OCI-LY1 (cell line): Measurements from ENCODE around the gene ZNF462.

Experiments
- H2AFZ ChIP-seq: fragments of 200-600 bp; sonication (generic), shearing (Covaris generic); 2 replicates; pipeline ENCODE4 v1.6.0; 2014; ENCODE audit warnings: antibody characterized with exemption, mild to moderate bottlenecking, low read length
- H3F3A ChIP-seq: fragments of 200-600 bp; sonication (generic), shearing (Covaris generic); 2 replicates; pipeline ENCODE4 v1.6.0; 2014; ENCODE audit warnings: mild to moderate bottlenecking, antibody characterized with exemption, low read length, moderate library complexity; ENCODE audit not compliant: insufficient read depth
- H3K27ac ChIP-seq: fragments of 200-600 bp; sonication (generic); 2 replicates; pipeline ENCODE4 v1.5.1; 2014; ENCODE audit warnings: low read length, mixed run types, mild to moderate bottlenecking, low read depth; ENCODE audit not compliant: poor library complexity, severe bottlenecking
- H3K27me3 ChIP-seq: fragments of 200-600 bp; sonication (generic); 2 replicates; pipeline ENCODE4 v1.6.0; 2014; ENCODE audit warnings: antibody characterized with exemption, mild to moderate bottlenecking, low read length, moderate library complexity; ENCODE audit not compliant: insufficient read depth
- H3K36me3 ChIP-seq: fragments of 200-600 bp; sonication (generic); 2 replicates; pipeline ENCODE4 v1.6.1; 2014; ENCODE audit warnings: mild to moderate bottlenecking, antibody characterized with exemption, low read length, moderate library complexity, mixed read lengths; ENCODE audit not compliant: insufficient read depth
- H3K4me1 ChIP-seq: fragments of 200-600 bp; sonication (generic); 2 replicates; pipeline ENCODE4 v1.5.1; 2014; ENCODE audit warnings: mild to moderate bottlenecking, low read length, moderate library complexity; ENCODE audit not compliant: insufficient read depth, severe bottlenecking
- H3K4me2 ChIP-seq: fragments of 200-600 bp; sonication (generic), shearing (Covaris generic); 2 replicates; pipeline ENCODE4 v1.6.1; 2014; ENCODE audit warnings: low read length
- H3K4me3 ChIP-seq: fragments of 200-600 bp; sonication (generic); 2 replicates; pipeline ENCODE4 v1.5.1; 2014; ENCODE audit warnings: low read length, low read depth, mild to moderate bottlenecking, mixed read lengths; ENCODE audit not compliant: poor library complexity, severe bottlenecking
- H3K79me2 ChIP-seq: fragments of 200-600 bp; shearing (Covaris generic); 2 replicates; pipeline ENCODE4 v1.6.1; 2016; ENCODE audit warnings: mixed run types, low read length, mixed read lengths; ENCODE audit not compliant: insufficient read depth
- H3K9ac ChIP-seq: fragments of 200-600 bp; sonication (generic), shearing (Covaris generic); 2 replicates; pipeline ENCODE4 v1.6.1; 2014; ENCODE audit warnings: mild to moderate bottlenecking, low read length, mixed read lengths
- H3K9me2 ChIP-seq: fragments of 200-600 bp; sonication (generic), shearing (Covaris generic); 2 replicates; pipeline ENCODE4 v1.6.1; 2014; ENCODE audit warnings: low read depth, mild to moderate bottlenecking, low read length, mixed read lengths
- H3K9me3 ChIP-seq: fragments of 200-600 bp; shearing (Covaris generic); 2 replicates; pipeline ENCODE4 v1.6.1; 2014; ENCODE audit warnings: low read length, mixed read lengths
- H4K20me1 ChIP-seq: fragments of 200-600 bp; sonication (generic), shearing (Covaris generic); 2 replicates; pipeline ENCODE4 v1.6.0; 2016; ENCODE audit warnings: mild to moderate bottlenecking, low read length; ENCODE audit not compliant: insufficient read depth
- EZH2 ChIP-seq: fragments of 200-600 bp; sonication (generic), shearing (Covaris generic); IDR thresholded peaks from 2 replicates; pipeline ENCODE4 v1.8.0; 2017; ENCODE audit warnings: borderline replicate concordance, mixed run types, mild to moderate bottlenecking, antibody characterized with exemption, low read length, moderate library complexity, mixed read lengths
- TF ChIP-seq, protein P1 (sequence below): fragments of 200-600 bp; sonication (generic), shearing (Covaris generic); IDR thresholded peaks from 2 replicates; pipeline ENCODE4 v1.5.1; 2017; ENCODE audit warnings: mild to moderate bottlenecking, antibody characterized with exemption, low read length, moderate library complexity, mixed read lengths

ZNF462 gene

DNA sequence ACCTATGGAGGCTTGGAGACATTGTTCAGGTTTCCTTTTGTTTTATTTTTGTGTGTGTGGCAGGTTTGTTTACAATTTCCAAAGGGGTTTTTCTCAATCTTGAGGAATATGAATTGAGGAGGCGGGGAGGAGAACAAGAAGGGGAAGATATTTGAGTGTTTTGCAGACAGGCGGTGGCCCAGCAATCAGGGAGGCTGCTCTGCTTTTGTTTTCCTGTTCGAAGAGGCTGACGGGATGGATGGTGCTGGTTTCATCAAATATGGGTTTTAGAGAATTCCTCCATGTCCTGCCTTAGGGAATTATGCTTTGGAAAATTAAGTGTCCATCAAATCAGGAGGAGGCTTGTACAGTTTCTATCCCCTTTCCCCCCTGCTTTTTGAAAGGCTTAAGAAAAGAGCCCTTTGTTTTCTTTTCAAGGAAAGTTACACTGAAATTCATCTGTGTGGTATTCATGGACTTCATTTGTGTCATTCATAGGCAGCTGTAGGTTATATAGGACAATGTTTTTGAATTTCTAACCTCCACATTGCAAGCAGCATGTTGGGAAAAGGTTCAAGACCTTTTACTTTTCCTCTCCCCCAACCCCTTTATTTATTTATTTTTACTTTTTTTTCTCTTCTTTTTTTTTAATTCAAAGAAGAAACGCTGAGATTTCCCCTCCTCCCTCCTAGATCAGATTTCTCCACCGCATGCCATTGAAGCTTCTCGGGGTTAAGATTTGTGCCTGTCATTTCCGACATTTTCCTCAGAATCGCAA lies 107.4 kb downstream of the ZNF462 start:
- Histone ChIP-seq H3F3A (no peaks in the 10 kb centered on the region), H3K9ac (no peak overlapping the region), H3K36me3 (no peaks in the 10 kb centered on the region)

DNA sequence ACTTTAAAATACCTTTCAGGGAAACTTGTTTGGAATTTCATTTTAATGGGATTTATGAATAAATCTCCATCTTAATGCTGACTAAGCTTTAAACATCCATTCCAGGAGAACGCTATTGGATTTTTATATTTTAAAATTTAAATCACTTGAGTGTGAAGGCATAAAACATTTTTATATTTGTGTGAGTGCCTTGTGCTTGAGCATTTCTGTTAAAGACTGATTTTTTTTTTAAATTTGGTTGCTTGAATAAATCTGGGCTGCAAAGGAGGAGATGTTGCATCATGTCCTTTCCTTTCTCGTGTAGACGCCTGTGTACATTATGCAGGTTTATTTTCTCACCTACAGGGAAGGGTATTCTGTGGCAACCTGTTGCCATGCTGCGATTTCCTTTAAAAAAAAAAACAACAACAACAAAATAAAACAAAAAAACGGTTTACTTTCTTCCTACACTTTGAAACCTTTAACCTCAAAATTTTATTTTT lies 108.1 kb downstream of the ZNF462 start:
- Histone ChIP-seq H3K4me1 (no peaks in the 10 kb centered on the region), H3K9me3 (no peaks in the 10 kb centered on the region), H3K9me2 (no peaks in the 10 kb centered on the region), H2AFZ (no peak overlapping the region), H3K79me2 (no peaks in the 10 kb centered on the region), H3F3A (no peaks in the 10 kb centered on the region), H3K27ac (no peak overlapping the region), H4K20me1 (no peaks in the 10 kb centered on the region), H3K9ac (no peak overlapping the region), H3K36me3 (no peaks in the 10 kb centered on the region), H3K4me2 (no peak overlapping the region), H3K4me3 (no peak overlapping the region), H3K27me3 (no peaks in the 10 kb centered on the region)
- TF ChIP-seq, protein P1, sequence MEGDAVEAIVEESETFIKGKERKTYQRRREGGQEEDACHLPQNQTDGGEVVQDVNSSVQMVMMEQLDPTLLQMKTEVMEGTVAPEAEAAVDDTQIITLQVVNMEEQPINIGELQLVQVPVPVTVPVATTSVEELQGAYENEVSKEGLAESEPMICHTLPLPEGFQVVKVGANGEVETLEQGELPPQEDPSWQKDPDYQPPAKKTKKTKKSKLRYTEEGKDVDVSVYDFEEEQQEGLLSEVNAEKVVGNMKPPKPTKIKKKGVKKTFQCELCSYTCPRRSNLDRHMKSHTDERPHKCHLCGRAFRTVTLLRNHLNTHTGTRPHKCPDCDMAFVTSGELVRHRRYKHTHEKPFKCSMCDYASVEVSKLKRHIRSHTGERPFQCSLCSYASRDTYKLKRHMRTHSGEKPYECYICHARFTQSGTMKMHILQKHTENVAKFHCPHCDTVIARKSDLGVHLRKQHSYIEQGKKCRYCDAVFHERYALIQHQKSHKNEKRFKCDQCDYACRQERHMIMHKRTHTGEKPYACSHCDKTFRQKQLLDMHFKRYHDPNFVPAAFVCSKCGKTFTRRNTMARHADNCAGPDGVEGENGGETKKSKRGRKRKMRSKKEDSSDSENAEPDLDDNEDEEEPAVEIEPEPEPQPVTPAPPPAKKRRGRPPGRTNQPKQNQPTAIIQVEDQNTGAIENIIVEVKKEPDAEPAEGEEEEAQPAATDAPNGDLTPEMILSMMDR: no peak
- TF ChIP-seq EZH2: no peak

More for the DNA sequence above, 107.4 kb downstream of the ZNF462 start:
- H3K9me2 ChIP-seq: no peaks in the 10 kb centered on the region
- no peaks in the 10 kb centered on the region for H3K79me2 ChIP-seq
- no peaks in the 10 kb centered on the region for H3K9me3 ChIP-seq
- no peak overlapping the region for H3K4me3 ChIP-seq
- no peak overlapping the region for H3K27ac ChIP-seq
- no peak overlapping the region for H2AFZ ChIP-seq
- H3K4me2 ChIP-seq: no peak overlapping the region
- TF ChIP-seq, protein P1: no peak
- TF ChIP-seq EZH2: no peak
- H3K4me1 ChIP-seq: no peaks in the 10 kb centered on the region
- no peaks in the 10 kb centered on the region for H4K20me1 ChIP-seq
- no peaks in the 10 kb centered on the region for H3K27me3 ChIP-seq

DNA sequence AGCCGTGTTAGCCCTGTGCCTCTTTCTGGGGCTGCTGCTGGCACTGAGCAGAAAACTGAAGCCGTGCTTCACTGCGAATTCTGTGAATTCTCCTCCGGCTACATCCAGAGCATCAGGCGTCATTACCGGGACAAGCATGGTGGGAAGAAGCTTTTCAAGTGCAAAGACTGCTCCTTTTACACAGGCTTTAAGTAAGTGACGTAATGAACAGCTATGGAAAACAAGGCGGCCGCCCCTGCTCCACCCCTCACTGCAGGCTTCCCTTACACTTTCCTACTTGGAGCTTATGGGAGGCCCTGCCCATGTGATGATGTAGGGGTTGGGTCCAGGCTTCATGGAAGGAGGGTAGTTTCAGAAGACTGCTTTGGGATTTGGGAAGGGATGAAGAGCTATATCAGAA lies 109.1 kb downstream of the ZNF462 start:
- H3K9me2 ChIP-seq: no peaks in the 10 kb centered on the region
- no peak overlapping the region for H3K4me3 ChIP-seq
- H3K4me1 ChIP-seq: no peaks in the 10 kb centered on the region
- no peaks in the 10 kb centered on the region for H3K27me3 ChIP-seq
- no peaks in the 10 kb centered on the region for H3K9me3 ChIP-seq
- H3K9ac ChIP-seq: no peak overlapping the region
- H3K27ac ChIP-seq: no peak overlapping the region
- no peak overlapping the region for H3K4me2 ChIP-seq
- H4K20me1 ChIP-seq: no peaks in the 10 kb centered on the region
- H3F3A ChIP-seq: no peaks in the 10 kb centered on the region
- TF ChIP-seq EZH2: no peak
- TF ChIP-seq, protein P1: no peak
- no peak overlapping the region for H2AFZ ChIP-seq
- no peaks in the 10 kb centered on the region for H3K79me2 ChIP-seq
- H3K36me3 ChIP-seq: no peaks in the 10 kb centered on the region
